Activated CD8-positive, alpha-beta memory T cell treated with anti-CD3 and anti-CD28 coated beads, Interleukin-2, amount 50 U/mL, for 4 hours (primary cell): ENCODE results near the gene RAD51AP1.
"Not testable (repeated sequence)": the region's sequence is repeated elsewhere in the genome, so short reads cannot be mapped to it uniquely, and the experiment has no call there.

Source experiments
- DNase-seq: peaks from one replicate; pipeline ENCODE4 v3.0.0-alpha.2; 2020

Gene RAD51AP1, protein sequence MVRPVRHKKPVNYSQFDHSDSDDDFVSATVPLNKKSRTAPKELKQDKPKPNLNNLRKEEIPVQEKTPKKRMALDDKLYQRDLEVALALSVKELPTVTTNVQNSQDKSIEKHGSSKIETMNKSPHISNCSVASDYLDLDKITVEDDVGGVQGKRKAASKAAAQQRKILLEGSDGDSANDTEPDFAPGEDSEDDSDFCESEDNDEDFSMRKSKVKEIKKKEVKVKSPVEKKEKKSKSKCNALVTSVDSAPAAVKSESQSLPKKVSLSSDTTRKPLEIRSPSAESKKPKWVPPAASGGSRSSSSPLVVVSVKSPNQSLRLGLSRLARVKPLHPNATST

DNA sequence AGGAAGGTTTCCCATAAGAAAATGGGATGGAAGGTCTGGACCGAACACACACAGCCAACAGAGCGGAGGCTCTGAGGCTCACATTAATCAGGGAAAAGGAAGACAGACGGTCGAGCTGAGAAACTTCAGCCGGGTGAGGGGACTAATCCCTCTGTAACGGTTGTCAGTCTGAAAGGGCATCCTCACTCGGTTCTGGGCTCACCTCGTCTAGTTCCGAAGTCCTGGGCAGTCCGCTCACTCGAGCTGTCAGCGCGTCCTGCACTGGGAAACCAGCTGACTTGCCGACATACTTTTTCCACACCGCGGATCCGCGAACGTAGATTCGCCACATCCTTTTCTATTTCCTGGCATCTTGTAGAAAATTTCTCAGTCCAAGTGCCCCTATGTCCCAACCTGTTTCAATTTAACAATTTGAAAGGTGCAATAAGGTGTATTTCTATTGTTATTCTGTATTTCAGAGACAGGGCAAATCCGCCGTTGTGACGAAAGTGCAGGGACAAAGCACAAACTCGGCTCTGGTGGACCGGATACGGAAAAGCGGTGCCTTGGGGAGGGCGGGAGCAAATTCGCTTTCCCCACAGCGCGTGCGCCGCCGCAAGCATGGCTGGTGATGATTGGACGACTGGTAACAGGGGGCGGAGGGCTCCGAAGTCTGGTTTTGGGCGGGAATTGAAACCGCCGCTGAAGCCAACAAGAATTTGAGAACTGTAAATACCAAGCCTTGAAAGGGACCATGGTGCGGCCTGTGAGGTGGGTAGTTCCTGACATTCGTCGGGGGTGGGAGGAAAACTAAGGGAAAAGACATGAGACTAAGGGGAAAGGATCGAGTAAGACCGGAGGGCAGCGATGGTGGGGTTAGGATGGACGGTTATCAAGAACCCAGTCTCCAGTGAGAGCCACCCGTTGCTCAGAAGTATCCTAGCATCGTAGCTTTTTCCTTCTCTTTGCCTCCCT is at the start of gene RAD51AP1:
TSS of gene RAD51AP1 (plus strand) at position 684 of the 954 bp plus-strand sequence. CDS start at position 734, 50 bp downstream.
- DNase-seq = peak; percentile 92

DNA sequence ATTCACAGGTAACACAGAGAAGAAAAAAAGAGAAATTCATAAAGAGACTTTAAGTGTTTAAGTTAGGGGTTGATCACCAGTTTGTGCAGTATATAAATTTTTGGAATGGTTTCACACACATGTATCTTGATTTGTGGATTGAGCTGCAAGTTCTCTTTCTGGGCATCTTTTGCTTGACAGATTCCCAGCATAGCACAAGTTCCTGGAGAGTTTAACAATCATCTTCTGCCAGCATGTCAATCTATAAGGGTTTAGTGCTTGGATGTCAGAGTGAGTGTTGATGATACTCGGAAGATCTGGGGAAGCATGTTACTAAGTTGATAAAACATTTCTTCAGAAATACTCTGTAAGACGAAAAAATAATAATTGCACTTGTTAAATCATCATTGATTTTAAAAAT is 49.1 kb upstream of the RAD51AP1 start:
- no peak for DNase-seq

DNA sequence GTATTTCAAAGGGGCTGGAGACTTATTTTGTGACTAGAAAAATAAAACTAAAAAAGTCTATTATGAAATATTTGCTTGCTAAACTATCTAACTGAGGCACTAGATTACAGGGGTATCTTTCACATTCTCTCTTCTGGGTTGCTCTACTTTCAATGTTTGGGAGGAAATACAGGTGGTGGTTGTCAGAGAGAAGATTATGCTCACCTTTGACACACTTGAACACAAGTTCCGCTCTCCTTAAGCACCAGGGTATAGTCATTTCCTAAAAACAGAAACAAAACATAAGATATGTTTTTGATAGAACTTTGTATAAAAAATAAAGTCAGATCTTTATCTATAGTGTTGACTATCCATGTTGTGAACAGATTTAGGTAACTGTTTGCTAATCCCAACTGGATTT is 47.7 kb upstream of the RAD51AP1 start:
- no peak for DNase-seq

DNA sequence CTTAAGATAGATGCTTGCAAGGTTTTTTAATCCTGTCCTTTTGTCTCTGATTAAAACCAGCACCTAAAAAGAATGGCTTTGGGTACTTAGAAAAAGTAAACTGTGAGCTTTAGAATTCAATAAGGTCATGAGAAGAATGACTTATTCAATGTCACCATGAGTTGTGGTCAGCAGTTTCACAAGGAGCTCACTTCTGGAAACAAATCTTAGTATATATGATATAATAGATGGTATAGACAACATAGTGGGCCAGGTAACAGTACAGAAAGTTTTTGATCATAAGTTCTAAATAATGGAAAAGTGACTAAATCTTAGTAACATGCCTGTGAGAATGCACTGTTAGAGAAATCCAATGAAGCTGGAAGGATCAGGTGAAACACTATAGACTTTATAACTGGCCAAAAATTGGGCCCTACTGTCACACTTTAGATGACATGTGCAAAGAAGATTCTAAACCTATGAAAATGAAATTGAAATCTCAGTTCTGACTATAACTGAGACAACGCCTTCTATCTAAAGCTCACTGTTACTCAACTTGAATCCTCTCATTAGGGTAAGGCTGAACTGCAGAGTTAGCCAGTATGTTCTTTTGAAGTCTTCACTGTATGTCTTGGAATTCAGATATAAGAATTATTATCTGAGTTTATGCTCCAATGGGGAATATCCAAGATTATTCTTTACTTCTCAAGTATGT is 42.4 kb upstream of the RAD51AP1 start:
- DNase-seq = no peak

DNA sequence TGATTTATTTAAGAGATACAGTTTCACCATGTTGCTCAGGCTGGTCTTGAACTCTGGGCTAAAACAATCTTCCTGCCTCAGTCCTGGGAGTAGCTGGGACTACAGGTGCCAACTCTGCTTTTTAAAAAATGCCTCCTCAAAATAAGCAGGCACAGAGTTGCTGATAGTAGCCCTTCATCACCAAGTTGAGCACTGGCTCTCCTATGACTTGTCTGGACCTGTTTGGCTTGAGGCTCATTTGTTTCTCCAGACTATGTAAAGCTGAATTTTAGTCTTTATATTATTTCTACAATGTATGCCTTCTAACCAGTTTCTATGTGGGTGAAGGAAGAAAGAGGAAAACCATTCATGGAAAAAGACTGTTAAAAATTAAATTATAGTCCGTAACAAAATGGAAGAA is 39.5 kb upstream of the RAD51AP1 start:
- no peak for DNase-seq

DNA sequence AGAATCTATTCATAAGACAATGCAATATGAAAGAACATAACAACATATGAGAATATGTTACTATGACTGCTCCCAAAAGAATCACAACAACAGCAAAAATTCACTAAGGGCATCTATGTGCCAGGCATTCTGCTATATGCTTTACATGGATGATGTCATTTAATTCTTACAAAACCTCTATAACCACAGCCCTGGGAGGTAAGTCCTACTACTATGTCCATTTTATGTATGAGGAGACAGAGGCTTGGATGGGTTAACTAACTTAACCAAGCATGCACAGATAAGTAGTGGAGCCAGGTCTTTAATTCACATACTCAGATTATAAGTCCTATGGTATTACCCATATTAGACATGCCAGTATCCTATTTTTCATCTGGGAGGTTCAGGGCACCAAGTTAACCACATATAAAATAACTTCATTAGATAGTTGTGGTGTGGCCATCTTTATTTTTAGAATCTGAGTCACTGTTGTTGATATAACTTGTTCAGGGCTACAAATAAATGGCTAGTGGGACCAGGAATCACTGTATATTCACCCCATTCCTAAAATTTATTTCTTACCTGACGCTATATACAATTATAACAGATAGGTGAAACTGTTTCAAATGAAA is 33.2 kb upstream of the RAD51AP1 start:
- no peak for DNase-seq

DNA sequence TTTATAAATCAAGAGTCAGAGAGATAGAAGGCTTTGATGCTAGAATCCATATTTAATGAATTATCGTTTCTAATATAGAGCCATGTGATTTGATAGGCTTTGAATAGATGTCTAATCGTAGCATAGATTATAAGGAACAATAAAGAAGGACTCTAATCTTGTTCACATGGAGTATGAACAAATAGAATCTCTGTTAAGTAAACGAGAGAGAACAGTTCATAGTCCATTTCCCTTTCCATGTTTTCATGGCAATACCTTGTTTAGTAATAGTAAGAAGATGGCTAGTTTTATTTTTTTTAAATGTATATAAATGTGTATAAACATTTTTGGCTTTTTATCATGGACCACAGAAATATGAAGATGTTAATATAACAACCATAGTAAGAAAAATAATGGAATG is 32.3 kb upstream of the RAD51AP1 start:
- no peak for DNase-seq

DNA sequence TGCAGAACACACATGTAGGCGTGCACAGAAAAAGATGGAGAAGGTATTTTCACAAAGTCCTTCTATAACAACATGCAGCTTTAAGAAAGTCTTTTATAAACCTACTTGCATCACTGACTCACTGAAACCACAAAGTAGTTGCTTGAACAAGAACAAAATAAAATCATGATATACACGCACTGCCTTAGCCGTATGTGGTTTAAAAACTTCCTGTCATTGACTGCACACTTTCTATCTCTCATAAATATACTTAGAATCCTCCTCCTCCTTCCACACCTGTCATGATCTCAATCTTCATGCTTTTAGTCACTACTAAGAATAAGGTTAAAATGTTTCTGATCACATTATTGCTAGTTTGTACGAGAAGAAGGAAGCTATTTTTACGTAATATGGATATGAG is 31.8 kb upstream of the RAD51AP1 start:
- no peak for DNase-seq

DNA sequence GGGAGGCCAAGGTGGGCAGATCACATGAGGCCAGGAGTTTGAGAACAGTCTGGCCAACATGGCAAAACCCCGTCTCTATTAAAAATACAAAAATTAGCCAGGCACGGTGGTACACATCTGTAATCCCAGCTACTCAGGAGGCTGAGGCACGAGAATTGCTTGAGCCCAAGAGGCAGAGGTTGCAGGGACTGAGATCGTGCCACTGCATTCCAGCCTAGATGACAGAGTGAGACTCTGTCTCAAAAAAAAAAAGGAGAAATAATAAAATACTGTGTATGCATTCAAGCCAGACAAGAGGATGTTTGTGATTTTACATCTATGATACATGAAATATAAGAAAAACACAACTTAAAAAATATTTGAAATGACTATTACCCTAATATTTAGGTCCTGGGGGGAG is 30.2 kb upstream of the RAD51AP1 start:
- DNase-seq = not testable (repeated sequence)

DNA sequence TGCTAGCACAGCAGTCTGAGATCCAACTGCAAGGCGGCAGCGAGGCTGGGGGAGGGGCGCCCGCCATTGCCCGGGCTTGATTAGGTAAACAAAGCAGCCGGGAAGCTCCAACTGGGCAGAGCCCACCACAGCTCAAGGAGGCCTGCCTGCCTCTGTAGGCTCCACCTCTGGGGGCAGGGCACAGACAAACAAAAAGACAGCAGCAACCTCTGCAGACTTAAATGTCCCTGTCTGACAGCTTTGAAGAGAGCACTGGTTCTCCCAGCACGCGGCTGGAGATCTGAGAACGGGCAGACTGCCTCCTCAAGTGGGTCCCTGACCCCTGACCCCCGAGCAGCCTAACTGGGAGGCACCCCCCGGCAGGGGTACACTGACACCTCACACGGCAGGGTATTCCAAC is 29.4 kb upstream of the RAD51AP1 start:
- not testable (repeated sequence) for DNase-seq

DNA sequence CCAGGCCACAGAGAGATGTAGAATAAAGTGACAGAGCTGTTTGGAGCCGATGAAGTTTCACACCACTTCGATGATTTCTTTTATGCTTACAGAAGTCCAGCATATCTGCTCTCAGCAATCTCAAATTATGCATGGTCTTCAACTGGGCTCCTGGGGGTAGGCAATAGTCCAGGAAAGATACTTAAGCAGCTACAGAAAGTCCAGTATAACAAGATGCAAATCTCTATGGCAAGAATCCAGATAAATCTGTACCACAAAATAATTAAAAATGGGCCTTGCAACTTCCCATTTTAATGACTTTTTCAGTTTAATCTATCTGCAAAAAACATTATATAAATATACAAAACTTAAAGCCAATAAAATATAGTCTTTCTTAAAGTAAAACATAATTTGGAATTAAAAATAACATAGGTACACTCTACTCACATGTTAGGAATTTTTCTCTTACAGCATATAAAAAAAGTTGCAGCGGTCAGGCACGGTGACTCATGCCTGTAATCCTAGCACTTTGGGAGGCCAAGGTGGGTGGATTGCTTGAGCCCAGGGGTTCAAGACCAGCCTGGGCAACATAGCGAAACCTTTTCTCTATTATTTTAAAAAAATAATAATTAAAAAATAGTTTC is 20.5 kb upstream of the RAD51AP1 start:
- no peak for DNase-seq

DNA sequence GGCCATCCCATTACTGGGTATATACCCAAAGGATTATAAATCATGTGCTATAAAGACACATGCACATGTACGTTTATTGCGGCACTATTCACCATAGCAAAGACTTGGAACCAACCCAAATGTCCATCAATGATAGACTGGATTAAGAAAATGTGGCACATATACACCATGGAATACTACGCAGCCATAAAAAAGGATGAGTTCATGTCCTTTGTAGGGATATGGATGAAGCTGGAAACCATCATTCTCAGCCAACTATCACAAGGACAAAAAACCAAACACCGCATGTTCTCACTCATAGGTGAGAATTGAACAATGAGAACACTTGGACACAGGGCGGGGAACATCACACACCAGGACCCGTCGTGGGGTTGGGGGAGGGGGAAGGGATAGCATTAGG is 15.2 kb upstream of the RAD51AP1 start:
- DNase-seq = not testable (repeated sequence)

DNA sequence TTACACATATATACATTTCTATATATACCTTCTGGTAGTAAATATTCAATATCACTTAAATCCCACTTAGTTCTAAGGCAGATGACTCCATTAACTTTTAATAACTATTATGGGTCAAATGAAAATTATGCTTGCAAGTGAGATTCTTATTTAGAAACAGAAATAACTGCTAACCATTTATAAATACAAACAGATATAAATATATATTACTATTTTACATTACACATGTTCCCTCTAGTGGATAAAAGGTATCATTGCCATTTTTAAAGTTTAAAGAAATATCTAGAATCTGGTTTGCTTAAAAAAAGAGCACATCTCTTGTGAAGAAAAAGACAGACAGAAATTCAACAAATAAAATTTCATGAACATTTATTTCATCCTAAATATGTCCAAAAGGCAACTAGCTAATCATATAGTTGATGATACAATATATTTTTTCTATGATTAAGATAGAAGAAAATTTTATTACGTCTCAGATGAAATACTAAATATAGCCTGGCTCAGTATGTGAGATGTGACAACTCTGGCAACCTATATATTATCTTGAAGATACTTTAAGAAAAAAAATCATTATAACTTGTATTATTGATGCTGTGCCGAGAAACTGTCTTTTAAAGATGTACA is 11.7 kb upstream of the RAD51AP1 start:
- DNase-seq = no peak

DNA sequence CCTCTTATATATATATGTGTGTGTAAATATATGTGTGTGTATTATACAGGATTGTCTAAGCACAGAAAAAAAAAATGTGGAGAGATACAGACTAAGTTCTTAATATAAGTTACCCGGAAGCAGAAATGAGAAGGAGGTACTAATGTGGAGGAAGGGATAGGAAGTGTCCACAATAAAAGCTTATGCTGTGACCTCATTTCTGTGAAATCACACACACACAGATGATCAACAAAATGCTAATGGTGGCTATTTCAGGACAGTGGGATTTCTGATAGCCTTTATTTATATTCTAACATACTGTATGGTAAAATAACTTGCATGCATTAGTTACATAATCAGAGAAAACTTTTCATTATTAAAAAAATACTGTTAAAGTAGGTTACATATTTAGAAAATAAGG is 8.5 kb upstream of the RAD51AP1 start:
- no peak for DNase-seq

DNA sequence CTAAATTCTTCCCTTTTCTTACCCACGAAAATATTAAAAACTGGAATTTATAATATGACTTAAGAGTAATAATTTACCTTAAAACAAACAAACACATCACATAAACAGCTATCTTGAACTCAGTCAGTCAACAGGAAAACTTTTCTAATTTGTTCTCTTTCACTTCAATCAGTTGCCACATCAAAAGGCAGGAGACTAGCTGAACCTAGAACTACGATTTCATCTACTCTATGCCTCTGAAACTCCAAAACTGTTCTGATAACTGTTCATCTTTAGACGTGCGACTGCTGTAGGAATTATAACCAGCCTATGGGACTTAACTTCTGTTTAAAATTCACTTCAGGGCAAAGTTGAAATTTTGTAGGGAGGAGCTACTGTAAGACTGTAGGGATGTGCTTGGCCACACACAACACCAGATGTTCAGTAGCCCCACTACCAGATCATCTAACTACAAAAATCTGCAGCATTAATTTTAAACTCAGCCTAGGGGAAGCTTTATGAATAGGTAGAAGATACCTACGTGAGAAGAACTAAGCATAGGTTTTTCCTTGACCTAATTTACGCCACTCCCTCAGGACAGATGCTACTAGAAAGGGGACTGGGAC is 7.6 kb upstream of the RAD51AP1 start:
- DNase-seq = no peak

DNA sequence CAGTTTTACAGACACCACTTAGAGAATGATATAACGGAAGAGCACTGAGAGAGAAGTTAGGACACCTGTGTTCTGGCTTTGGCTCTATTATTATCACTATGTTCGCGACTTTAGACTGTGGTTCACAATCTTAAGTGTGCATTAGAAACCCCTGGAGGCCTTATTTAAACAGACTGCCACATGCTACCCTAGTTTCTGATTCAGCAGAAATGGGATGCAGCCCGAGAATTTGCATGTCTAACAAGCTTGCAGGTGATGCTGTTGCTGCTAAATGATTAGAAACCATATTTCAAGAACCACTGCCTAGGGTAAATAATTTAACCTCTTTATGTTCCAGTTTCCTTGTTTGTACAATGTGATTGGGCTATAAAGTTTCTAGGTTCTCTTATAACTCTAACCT is 3.6 kb upstream of the RAD51AP1 start:
- DNase-seq = no peak

DNA sequence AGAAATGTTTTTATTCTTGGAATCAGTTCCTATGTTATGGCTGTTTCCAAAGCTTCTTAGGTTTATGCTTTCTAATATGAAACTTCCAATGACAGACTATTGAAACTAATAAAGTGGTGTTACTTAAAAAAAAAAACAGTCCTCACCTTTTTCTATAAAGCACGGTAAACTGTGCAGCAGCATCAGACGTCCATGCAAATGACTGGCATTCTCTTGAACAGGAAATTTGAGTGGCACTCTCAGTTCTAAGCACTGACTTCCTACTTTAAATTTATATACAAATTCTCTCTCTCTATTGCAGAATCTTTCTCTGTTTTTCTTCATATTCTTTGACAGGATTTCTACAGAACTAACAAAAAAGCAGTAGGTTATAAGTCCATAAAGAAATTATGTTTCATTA is 2.8 kb upstream of the RAD51AP1 start:
- no peak for DNase-seq

DNA sequence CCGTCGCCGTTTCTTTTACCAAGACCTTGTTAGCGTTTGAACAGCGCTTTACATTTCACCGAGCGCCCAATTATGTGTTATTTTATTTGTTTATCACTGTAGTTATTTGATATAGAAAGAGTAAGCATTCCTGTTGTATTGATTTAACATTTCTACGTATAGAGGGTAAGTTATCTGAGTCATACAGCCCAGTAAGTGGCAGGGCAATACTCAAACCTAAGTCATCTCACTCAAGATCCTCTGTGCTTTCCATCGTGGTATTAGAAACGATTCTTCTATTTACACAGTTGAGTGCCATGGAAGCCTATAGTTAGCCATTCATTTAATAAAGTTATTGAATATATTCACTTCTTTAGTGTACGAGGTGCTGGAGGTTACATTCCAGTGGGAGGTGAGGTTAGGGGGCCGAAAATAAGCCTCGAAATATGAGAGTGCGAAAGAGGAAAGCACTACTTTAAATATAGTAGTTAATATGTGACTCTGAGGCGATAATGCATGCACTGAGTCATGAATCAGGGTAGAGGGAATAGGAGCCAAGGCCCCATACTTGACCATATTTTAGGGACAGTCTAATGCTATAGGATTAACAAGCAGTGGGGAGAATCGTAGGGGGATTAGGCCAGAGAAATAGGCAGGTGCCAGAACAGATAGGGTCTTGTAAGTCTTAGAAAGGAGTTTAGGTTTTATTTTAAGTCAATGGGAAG is 629 bp downstream of the RAD51AP1 start:
- no peak for DNase-seq

DNA sequence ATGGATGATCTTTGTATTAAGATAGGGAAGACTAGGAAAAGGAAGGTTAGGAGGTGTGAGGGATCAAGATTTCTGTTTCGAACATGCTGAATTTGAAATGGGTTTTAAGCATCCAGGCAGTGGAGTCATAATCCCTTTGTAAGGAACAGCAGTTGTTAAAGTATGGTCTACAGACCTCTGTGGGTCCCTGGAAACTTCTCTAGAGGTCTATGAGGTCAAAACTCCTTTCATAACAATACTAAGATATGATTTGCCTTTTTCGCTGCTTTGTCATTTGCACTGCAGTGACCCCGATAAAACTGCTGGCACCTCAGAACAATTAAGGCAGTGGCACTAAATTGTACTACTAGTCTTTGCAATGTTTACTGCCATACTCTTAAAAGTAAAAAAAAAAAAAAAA is 1.5 kb downstream of the RAD51AP1 start:
- DNase-seq = no peak

DNA sequence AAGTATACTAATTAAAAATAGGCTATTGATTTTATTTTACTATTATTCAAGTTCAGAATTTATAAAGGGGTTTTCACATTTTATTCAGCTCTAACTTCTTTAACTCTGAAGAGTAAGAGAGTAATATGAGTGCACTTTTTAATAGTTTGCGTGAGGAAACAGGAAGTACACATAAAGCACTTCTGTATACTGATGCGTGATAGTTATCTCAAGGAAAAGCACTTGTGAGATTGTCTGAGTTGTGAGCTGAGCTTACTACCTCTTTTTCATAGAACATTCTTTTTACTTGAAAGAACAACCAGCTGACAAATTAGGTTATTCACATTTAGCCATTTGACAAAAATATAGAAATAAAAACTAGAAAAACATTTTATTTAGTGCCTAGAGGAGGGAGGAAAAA is 1.9 kb downstream of the RAD51AP1 start:
- no peak for DNase-seq

DNA sequence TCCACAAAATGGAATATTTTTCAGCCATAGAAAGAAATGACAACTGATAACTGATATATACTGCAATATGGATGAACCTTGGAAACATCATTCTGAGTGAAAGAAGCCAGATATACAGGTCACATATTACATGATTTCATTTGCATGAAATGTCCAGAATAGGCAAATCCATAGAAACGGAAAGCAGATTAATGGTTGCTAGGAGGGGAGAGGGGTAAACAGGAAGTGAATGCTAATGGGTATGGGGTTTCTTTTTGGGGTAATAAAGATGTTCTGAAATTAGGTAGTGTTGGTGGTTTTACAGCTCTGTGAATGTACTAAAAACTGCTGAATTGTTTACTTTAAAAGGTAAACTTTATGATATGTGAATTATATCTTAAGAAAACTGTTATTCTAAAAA is 6.5 kb downstream of the RAD51AP1 start:
- DNase-seq = no peak
